Tibial nerve (tissue), 4 donors: ENCODE results near the gene FIGLA.

ENCODE experiments used
- CTCF ChIP-seq, 5 experiments: fragments of 200-600 bp in 3 of 5; fragments of 450-650 bp in 2 of 5; sonication (generic) in 3 of 5; IDR thresholded peaks; one replicate each; pipeline ENCODE4 v1.5.1; 2016 to 2019; ENCODE audit warnings: antibody characterized with exemption in 5 of 5, mild to moderate bottlenecking in 3 of 5, moderate library complexity in 2 of 5
- EP300 ChIP-seq, 2 donors: sonication (generic); formaldehyde crosslinking; IDR thresholded peaks; one replicate each; pipeline ENCODE4 v1.6.1; 2017; ENCODE audit warnings: antibody characterized with exemption in 2 of 2, mild to moderate bottlenecking in 1 of 2
- POLR2A ChIP-seq, 2 donors: fragments of 450-650 bp; IDR thresholded peaks; one replicate each; pipeline ENCODE4 v1.6.1; 2017; ENCODE audit warnings: antibody characterized with exemption in 2 of 2, mild to moderate bottlenecking in 2 of 2, moderate library complexity in 2 of 2

DNA sequence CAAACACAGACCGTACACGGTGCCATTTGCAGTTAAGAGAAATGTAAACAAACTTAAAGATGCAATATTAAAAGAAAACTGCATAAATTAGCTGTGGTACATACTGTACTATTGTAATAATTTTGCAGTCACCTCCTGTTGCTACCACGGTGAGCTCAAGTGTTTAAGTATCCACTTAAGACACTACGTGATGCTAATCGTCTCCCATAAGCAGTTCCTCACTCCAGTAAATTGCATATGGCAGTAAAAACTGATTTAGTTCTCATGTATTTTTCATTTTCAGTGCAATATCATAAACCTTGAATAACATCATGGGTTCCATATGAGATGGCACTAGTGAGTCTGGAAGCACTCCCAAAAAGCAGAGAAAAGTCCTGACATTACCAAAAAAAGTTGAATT, 15.6 kb upstream of the FIGLA start:
- no peak for TF ChIP-seq CTCF (IDR thresholded peaks at IDR 0.05)
- TF ChIP-seq EP300 (IDR thresholded peaks at IDR 0.05): no peak
- no peak for TF ChIP-seq POLR2A (IDR thresholded peaks at IDR 0.05)
